Parathyroid adenoma (tissue), 2 donors: ENCODE measurements around the gene BEND6.

Source experiments
- H2AFZ ChIP-seq: fragments of 300-600 bp; sonication (generic); one replicate; pipeline ENCODE4 v1.7.0; 2017; ENCODE audit warnings: antibody characterized with exemption, mild to moderate bottlenecking
- H3K27ac ChIP-seq: fragments of 300-600 bp; sonication (generic); one replicate; pipeline ENCODE4 v1.7.0; 2017
- H3K27me3 ChIP-seq: fragments of 300-600 bp; sonication (generic); one replicate; pipeline ENCODE4 v1.7.0; 2017; ENCODE audit warnings: low read length; ENCODE audit not compliant: control insufficient read depth, insufficient read depth
- H3K36me3 ChIP-seq: fragments of 300-600 bp; sonication (generic); one replicate; pipeline ENCODE4 v1.7.0; 2017; ENCODE audit warnings: low read length; ENCODE audit not compliant: control insufficient read depth, insufficient read depth
- H3K4me1 ChIP-seq: fragments of 300-600 bp; sonication (generic); one replicate; pipeline ENCODE4 v1.7.0; 2017; ENCODE audit warnings: control low read depth
- H3K4me2 ChIP-seq: fragments of 300-600 bp; sonication (generic); one replicate; pipeline ENCODE4 v1.7.0; 2017; ENCODE audit warnings: low read length
- H3K4me3 ChIP-seq: fragments of 300-600 bp; sonication (generic); one replicate; pipeline ENCODE4 v1.7.0; 2017; ENCODE audit warnings: low read depth, low read length
- H3K79me2 ChIP-seq: fragments of 300-600 bp; sonication (generic); one replicate; pipeline ENCODE4 v1.7.0; 2017; ENCODE audit warnings: control low read depth
- H3K9ac ChIP-seq: fragments of 300-600 bp; sonication (generic); one replicate; pipeline ENCODE4 v1.7.0; 2017; ENCODE audit warnings: mild to moderate bottlenecking
- H3K9me3 ChIP-seq: fragments of 300-600 bp; sonication (generic); one replicate; pipeline ENCODE4 v1.7.0; 2017; ENCODE audit warnings: low read length; ENCODE audit not compliant: control insufficient read depth
- TF ChIP-seq, protein P1 (sequence below): fragments of 300-600 bp; sonication (generic); IDR thresholded peaks from one replicate; pipeline ENCODE4 v1.7.0; 2017; ENCODE audit warnings: antibody characterized with exemption, mild to moderate bottlenecking
- donor health status: primary hyperparathyroidism.

BEND6 gene

DNA sequence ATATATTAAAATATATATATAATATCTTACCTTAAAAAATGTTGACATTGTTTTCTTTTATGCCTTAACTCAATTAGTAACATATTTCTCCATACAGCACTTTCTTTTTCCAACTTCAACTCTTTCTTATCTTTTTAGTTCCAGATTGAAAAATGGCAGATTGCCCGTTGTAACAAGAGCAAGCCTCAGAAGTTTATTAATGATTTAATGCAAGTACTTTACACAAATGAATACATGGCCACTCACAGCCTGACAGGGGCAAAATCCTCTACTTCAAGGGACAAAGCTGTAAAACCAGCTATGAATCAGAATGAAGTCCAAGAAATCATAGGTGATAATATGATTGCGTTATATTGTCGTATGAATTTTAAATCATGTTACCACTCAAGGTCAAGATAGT lies 62.2 kb downstream of the BEND6 start:
- Histone ChIP-seq H3K4me2 (no peak overlapping the region), H3K36me3 (no peaks in the 10 kb centered on the region), H2AFZ (no peak overlapping the region), H3K4me1 (no peaks in the 10 kb centered on the region), H3K79me2 (no peaks in the 10 kb centered on the region), H3K27ac (no peak overlapping the region), H3K27me3 (no peaks in the 10 kb centered on the region), H3K4me3 (no peak overlapping the region), H3K9me3 (no peaks in the 10 kb centered on the region), H3K9ac (no peak overlapping the region)
- TF ChIP-seq, protein P1, sequence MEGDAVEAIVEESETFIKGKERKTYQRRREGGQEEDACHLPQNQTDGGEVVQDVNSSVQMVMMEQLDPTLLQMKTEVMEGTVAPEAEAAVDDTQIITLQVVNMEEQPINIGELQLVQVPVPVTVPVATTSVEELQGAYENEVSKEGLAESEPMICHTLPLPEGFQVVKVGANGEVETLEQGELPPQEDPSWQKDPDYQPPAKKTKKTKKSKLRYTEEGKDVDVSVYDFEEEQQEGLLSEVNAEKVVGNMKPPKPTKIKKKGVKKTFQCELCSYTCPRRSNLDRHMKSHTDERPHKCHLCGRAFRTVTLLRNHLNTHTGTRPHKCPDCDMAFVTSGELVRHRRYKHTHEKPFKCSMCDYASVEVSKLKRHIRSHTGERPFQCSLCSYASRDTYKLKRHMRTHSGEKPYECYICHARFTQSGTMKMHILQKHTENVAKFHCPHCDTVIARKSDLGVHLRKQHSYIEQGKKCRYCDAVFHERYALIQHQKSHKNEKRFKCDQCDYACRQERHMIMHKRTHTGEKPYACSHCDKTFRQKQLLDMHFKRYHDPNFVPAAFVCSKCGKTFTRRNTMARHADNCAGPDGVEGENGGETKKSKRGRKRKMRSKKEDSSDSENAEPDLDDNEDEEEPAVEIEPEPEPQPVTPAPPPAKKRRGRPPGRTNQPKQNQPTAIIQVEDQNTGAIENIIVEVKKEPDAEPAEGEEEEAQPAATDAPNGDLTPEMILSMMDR: no peak

DNA sequence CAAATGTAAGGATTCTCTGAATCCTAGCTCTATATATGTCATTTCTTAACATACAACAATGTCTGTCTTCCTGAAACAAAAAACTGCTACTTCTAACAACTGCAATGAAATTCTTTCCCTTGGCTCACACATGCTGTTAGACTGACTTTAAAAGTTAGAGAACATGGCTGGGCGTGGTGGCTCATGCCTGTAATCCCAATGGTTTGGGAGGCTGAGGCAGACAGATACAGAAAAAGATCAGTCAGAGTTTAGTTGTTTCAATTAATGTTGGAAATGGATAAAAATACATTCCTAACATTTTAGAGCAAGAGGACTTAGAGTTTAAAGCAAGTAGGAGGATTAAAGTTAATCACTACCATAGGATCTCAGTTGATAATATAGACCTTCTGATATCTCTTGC lies 62.9 kb downstream of the BEND6 start:
- H3K4me1 ChIP-seq: no peaks in the 10 kb centered on the region
- H3K9ac ChIP-seq: no peak overlapping the region
- H3K9me3 ChIP-seq: no peaks in the 10 kb centered on the region
- H3K36me3 ChIP-seq: no peaks in the 10 kb centered on the region
- no peaks in the 10 kb centered on the region for H3K27me3 ChIP-seq
- H3K4me3 ChIP-seq: no peak overlapping the region
- no peaks in the 10 kb centered on the region for H3K79me2 ChIP-seq
- H2AFZ ChIP-seq: no peak overlapping the region
- H3K27ac ChIP-seq: no peak overlapping the region
- H3K4me2 ChIP-seq: no peak overlapping the region
- TF ChIP-seq, protein P1: no peak

DNA sequence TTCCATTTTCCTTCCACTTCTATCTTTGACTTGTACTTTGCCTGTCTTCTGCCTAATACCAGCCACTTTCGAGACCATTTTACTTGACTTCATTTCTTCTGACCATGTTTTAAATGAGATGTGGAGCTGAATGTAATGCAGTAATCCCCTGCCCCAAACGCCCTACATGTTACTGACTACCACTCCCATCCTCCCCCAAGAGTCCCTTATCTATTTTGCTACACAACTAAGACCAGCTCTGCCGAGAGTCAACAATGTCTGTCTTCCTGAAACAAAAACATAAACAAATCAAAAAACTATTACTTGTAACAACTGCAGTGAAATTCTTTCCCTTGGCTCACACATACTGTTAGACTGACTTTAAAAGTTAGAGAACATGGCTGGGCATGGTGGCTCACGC lies 64.5 kb downstream of the BEND6 start:
- H3K27me3 ChIP-seq: no peaks in the 10 kb centered on the region
- TF ChIP-seq, protein P1: no peak
- H3K4me3 ChIP-seq: no peak overlapping the region
- H3K4me2 ChIP-seq: no peak overlapping the region
- no peaks in the 10 kb centered on the region for H3K79me2 ChIP-seq
- H3K9me3 ChIP-seq: no peaks in the 10 kb centered on the region
- H3K4me1 ChIP-seq: no peaks in the 10 kb centered on the region
- no peak overlapping the region for H3K27ac ChIP-seq
- H2AFZ ChIP-seq: no peak overlapping the region
- H3K9ac ChIP-seq: no peak overlapping the region
- no peaks in the 10 kb centered on the region for H3K36me3 ChIP-seq

DNA sequence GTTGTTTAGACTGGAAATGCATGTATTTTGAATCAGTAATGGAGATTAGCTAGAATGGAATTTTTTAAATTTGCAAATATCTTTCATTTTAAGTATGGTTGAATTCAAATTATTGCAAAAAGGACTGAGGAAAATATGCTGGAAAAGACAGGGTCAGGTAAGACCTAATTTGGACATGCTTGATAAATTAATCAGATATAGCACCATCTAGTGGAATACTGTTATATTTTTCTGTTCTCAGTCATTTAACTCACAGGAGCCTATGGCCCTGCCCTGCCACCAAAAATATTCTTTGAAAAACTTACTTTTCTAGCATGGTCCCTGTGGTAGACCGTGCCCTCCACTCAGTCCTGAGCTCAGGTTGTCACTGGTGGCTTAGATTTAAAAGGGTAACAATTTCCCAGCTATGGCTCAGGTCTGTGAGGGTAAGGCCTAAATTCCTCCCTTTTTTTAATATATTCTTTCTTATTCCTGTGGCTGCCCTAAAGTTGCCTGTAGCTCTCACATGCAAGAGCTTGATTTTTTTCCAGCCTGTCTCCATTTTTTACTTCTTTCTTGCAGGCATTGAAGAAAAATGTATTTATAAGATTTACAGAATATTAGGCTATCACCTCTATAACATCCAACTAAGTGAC lies 66.3 kb downstream of the BEND6 start:
- Histone ChIP-seq H3K4me2 (no peak overlapping the region), H3K4me3 (no peak overlapping the region), H3K9ac (no peak overlapping the region), H3K4me1 (no peaks in the 10 kb centered on the region), H2AFZ (peak overlapping the region; percentile 47), H3K27ac (no peak overlapping the region), H3K9me3 (no peaks in the 10 kb centered on the region), H3K27me3 (no peaks in the 10 kb centered on the region), H3K79me2 (no peaks in the 10 kb centered on the region), H3K36me3 (no peaks in the 10 kb centered on the region)
- TF ChIP-seq, protein P1: peak; percentile 47

DNA sequence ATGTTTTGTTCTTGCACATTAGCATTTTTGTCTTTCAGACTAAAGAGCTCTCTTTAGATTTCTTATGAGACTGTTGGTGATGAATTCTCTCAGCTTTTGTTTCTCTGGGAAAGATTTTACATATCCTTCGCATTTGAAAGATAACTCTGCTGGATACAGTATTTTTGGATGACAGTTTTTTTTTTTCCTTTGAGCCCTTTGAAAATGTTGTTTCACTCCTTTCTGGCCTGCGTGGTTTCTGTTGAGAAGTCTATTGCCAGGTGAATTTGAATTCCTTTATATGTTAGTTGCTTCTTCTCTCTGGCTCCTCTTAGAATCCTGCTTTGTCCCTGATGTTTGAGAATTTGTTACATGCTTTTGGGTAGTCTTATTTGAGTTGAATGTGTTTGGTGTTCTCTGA lies 69.4 kb downstream of the BEND6 start:
- Histone ChIP-seq H3K9me3 (no peaks in the 10 kb centered on the region), H3K4me2 (no peak overlapping the region), H3K79me2 (no peaks in the 10 kb centered on the region), H3K9ac (no peak overlapping the region), H3K27me3 (no peaks in the 10 kb centered on the region), H3K27ac (no peak overlapping the region), H3K36me3 (no peaks in the 10 kb centered on the region), H3K4me1 (no peaks in the 10 kb centered on the region), H2AFZ (no peak overlapping the region), H3K4me3 (no peak overlapping the region)
- TF ChIP-seq, protein P1: no peak
